Astrocyte (in vitro differentiated cells and primary cell): ENCODE results near the gene AKAP11.

Experiments
- CTCF ChIP-seq: IDR thresholded peaks from 2 replicates; pipeline ENCODE4 v1.5.1; 2011; ENCODE audit warnings: low read depth, mild to moderate bottlenecking, inconsistent platforms, low read length, moderate library complexity; ENCODE audit not compliant: insufficient read depth
- EZH2 ChIP-seq: IDR thresholded peaks from 2 replicates; pipeline ENCODE4 v1.6.1; 2012; ENCODE audit warnings: mild to moderate bottlenecking, low read length, inconsistent platforms; ENCODE audit not compliant: insufficient read depth

DNA sequence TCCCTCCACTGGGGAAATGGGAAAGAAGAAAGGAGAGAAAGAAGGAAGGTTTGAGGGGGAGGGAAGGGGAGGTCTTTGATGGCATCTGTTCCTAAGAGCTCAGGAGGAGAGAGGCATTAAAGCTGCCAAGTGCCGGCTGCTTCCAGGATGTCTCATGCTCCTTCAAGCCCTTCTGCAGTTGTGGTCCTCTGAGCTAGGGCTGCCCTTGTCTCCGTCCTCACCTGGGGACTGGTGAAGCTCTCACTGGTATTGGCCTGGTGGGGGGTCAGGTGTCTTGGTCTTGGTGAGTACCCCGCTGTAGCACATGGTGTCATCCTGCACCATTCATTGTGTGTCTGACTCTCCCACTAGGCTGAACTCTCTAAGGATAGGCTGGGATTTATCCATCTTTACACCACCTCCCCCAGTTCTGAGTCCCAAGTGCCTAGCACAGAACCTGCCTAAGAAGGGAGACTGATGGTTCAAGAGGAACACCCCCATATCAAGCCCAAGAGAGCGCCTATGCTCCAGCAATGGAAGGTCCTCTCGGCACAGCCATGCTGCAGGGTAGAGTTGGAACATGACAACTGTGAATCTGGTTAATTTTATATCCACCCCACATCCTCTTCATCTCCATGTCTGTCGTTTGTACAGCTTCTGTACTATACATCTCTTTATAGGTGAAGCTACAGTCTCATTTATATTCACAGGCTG lies 83.7 kb downstream of the AKAP11 start:
- TF ChIP-seq CTCF (no peak), EZH2 (no peak)
